KG1 (cell line): ENCODE results near the gene KLRF1.

Experiments used
- DNase-seq: peaks from one replicate; lab custom pipeline; 2025; lab: John Stamatoyannopoulos, UW

The KLRF1 gene, protein sequence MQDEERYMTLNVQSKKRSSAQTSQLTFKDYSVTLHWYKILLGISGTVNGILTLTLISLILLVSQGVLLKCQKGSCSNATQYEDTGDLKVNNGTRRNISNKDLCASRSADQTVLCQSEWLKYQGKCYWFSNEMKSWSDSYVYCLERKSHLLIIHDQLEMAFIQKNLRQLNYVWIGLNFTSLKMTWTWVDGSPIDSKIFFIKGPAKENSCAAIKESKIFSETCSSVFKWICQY

DNA sequence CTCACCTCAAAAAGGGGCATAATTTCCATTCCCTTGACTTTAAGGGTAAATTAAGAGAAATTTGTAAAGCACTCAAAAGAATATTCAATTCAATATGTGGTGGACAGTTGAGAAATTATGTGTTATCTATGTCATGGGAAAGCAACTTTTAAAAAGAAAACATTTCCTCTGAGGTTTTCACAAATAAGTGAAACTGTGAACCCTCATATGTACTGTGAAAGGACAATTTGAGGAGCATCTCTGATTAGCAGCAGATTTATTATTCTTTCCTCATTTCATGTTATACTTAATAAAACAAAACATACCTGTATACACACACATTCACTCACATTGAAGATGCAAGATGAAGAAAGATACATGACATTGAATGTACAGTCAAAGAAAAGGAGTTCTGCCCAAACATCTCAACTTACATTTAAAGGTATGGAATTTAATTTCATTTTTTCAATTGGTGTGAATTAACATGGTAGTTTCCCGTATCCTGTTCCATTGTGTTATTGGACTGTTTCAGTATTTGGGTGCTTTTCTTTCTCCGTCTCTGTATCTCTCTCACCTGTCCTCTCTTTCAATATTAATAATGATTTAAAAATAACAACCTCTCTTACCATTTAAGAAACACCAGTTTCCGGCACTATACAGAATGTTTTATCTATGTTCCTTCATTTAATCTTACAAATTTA lies at the start of gene KLRF1:
KLRF1 (plus strand) TSS at position 273 of the 680 bp plus-strand sequence; CDS start at position 337, 64 bp downstream.
- no peak for DNase-seq

DNA sequence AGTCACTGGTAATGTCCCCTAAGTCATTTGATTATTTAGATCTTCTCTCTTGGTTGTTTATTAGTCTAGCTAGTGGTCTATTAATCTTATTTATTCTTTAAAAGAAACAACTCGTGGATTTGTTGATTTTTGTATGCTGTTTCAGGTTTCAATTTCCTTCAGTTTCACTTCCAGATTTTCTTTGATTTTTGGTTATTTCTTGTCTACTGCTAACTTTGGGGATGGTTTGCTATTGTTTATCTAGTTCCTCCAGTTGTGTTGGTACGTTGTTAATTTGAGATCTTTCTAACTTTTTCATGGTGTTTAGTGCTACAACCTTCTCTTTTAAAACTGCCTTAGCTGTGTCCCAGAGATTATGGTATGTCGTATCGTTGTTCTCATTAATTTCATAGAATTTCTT lies 48.1 kb upstream of the KLRF1 start:
- DNase-seq, result no peak

DNA sequence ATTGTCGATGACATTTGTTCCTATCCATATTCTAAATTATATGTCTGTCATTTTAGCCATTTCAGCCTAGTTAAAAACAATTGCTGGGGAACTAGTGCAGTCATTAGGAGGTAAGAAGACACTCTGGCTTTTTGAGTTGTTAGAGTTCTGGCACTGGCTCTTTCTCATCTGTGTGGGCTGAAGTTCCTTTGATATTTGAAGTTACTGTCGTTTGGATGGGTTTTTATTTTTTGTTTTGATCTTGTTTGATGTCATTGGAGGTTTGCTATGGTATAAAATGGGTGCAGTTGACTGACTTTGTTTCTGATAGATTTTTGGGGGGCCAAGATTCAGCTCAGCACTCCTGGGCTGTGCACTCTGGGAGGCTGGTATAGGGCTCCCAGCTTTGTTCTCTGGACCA lies 45.9 kb upstream of the KLRF1 start:
- DNase-seq, result no peak

DNA sequence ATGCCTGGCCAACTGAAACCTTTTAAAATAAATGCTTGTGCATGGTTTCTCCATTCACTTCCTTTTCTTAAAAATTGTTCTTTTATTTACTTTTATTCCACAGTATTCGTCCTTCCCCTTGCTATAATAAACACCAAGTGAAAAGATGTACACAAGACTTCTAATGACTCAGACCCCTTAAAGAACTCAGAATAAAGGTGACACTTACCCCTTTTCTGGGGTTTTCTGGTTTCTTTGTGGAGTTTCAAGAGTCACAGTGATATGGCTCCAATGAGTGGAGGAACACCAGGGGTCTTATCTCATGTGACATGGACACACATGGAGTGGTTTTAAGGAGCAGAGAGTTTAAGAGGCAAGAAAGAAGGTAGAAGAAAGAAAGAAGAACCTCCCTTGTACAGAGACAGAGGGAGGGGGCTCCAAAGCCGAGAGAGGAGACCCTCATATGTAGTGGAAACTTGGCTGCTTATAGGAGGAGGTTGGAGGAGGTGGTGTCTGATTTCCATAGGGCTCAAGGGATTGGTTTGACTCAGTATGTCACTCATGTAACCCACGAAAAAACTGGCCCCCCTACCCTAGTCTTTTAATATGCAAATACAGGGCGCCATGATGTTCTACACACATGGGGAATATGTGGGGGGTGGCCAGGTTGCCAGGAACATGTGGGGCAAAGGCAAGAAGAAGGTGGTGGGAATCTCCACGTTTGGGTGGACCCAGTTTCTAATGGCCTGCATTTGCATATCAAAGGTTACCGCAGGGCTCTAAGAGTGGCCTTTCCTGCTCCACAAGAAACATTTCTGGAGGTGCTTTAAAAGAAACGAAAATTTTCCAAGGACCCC lies 44.5 kb upstream of the KLRF1 start:
- DNase-seq, result no peak

DNA sequence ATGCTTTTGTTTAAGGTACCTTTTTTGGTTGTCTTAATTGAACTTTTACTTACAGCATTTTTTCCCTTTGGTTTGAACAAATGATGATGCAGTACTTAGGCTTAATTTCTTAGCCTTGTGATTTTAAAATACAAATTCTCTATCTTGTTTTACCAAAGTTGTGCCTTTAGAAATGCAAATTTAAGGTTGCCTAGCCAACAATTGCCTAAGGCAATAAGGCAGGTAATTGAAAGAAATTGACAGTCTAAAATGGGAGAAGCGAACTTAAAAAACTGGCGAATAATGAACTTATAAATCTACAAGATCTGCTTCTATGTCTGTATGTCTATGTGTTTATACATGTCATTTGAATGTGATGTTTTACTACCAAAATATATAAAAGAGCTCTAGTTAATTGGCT lies 43.0 kb upstream of the KLRF1 start:
- no peak for DNase-seq

DNA sequence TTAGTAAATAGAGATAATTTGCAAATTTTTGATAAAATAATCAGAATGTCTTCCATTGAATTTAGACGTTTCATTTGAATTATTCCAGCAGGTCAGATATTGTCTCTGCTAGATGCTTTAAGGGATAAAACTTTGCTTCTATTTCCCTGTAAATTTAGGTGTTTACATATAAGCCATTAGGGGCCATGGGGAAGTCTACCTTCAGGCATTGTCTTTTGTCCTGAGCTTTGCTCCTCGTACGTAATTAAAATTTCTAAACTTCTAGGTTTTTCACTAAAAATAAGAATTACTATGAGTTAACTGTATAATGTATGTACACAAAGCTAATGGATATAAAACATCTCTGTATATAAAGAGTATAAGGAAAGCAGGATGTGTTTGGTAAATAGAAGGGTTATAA lies 42.5 kb upstream of the KLRF1 start:
- DNase-seq, result peak; percentile 79

DNA sequence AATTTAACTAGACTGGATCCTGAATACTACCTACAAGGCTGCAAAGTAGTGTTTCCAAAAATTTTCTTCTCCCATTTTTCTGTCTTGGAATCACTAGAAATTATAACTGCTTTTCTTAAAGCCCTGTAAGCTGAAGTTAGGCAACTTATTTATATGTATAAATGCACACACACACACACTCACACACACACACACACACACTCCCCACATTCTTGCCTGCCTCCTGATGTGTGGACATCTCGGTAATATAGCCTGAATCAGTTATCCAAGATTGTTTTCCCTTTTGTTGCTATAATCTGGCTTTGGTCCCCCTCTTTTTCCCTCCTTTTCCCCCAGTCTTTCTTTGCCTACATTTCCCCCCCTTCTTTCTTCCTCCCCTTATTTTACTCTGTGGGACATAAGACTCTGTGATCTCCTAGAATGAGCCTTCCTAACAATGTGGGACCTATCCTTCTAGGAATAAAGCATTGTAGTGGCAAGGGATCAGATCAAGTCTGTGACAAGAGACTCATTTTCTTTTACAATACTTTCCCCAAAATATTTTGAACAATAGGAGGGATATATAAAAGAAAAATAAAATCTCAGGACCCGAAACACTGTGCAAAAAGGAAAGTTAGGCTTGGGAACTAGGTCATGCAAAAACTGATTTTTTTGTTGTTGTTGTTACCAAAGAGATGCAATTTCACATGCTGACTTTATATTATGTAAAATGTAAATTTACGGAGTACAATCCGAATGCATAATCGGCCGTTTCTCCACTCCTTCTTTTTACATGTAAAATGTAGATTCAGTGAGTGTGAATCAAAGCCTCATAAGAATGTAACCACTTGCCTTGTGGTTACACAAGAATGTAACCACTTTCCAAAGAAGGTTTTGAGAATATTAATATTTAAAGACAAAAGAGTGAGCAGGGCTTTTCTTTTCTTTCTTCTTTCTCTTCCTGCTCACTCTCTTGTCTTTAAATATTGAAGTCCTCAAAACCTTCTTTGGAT lies 40.3 kb upstream of the KLRF1 start:
- peak; percentile 38 for DNase-seq

DNA sequence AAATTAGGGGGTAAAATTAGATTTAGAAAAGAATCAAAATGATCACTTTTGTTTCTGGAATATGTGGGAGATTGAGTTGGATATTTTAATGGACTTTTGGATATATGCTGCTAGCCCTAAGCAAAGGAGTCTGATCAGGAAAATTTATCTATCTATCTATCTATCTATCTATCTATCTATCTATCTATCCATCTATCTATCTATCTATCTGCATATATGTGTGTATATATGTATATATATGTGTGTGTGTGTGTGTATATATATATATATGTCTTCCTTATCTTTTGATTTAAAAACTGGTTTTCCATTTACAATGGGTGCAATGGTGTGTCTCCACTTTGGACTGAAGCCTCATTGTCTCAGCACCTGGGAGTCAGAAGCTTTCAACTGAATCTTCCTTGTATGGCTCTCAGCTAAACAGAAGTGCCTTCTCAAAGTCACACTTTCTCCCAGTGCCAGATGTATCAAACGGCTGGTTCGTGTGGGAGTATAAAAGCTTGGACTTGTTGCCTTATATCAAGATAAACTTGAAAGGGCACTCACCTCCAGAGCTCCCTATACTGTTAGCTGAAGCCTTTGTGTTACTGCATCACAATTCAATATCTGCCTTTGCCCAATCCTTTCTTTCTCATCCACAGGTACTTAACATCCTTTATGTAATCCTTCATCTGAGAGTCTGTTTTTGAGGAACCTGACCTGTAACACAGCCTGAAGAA lies 34.9 kb upstream of the KLRF1 start:
- DNase-seq, result no peak

DNA sequence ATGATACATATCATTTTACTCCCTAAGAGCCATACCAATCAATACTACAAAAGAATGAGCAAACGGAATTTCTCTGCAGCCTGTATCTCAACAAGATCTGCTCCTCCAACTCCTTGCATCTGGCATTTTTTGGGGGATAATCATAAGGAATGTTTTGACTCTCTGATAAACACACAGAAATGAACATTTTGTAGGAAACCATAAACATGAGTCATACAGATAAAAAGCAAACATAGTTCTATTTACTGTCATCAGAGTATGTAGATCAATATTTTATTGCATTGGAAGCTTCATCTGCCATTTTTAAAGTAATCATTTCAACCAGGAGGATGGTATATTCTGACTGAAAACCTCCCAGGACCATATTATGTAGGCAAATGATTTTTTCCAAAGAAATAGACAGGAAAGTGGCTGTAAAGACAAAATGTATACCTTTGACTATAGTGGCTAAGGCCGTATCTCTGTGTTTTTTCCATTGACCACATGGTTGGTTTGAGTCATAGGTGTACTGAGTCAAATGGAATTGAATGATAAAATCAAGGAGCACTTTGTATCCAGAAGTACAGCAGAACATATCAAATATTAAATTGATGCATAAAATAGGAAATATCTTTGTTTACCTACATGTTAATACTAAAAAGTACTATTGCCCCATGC lies 34.2 kb upstream of the KLRF1 start:
- DNase-seq, result no peak

DNA sequence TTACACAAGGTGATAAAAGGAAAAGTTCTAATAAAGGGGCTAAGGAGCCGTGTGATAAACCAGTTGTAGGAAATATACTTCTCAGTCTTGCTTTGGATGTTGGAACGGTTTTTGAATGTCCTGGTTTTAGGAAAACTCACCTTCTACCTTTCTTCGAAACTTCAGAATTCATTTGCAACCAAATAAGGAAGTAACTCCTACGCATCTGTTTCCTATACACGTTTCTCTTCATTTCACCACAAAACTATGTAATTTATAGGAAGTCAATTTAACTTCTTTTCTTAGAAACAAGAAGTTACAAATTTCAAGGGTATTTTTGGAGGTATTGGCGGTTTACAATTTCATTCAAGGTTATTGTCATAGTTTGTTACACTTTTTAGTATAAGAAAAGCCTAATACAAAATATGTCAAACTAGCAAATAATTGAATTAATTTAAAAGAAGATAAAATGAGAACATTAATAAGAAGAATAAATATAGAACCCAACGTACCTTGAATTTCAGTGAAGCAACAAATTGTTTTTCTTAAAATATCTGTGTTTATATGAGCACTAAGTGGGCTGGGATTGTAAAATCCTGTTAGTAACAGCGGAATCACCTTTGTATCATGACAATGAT lies 33.4 kb upstream of the KLRF1 start:
- DNase-seq, result peak; percentile 55

DNA sequence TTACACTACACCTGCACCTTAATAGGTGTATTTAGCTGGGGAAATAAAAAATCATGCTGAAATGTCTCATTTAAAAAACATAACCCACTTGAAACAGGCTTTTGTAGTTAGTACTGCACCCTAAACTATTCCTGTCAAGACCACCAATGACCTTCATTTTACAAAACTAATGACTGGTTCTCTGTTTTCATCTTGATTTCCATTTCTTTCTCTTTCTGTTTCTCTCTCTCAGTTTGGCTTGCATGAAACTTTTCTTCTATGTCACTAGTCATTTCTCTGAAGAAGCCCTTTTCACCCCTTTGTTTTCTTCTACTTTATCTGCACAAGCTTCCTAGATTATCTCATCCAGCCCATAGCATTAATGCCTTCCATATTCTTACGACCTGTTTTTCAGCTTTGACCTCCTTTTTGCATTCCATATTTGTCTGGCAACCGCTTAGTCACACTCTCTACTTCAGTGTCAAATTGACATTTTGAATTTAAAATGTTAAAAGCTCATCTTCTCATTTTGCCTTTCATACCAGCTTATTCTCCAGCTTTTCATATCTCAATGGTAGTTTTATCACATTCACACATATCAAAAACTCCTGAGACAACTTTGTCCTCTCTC lies 32.7 kb upstream of the KLRF1 start:
- DNase-seq, result peak; percentile 33

DNA sequence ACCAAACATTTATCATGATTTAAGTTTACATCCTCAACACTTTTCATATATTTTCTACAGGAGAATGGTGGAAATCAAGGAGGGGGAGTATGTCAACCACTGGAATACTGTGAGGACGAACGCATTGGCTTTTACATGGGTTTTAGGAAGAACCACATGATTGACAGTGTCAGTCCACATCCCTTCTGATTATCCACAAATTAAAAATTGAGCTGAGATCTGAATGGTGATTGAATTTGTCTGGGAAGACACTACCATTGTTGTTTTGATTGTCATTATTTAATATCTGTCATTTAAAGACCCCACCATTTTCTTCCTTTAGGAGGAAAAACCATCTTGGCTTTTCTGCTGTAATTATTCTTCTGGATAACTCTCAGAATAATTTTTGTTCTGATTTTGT lies 31.3 kb upstream of the KLRF1 start:
- DNase-seq, result no peak

DNA sequence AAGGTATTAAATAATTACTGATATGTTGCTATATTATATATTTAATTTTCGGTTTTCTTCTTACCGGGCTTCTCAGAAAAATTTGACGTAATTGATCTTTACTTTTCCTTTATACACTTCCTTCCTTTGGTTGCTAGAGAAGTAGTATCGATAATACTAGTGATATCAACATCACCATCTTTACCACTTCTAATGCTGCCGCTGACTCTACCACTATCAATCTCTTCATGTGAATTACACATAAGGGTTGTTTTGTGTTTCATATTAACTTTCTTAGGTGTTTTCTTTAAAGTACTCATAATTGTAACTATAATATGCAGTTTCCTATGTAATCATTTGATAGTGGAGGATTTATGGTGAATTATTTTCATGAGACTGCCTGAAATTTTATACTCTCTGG lies 30.9 kb upstream of the KLRF1 start:
- DNase-seq, result no peak

DNA sequence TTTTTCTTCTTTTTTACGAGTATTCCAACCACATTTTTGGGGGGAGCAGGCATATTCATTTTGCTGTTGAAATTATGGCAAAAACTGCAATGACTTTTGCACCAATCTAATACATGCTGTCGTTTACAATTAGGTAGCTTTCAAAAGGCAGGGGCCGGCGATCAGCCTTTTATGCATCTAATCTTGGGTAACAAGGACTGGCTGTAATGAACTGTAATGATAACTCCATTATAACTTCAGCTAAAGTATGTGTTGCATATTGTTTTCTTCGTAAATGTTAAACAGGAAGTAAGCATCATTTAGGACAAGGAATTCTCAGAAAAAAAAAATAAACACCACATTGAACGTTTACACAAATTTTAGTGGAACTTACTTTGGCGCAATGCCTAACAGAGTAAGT lies 30.3 kb upstream of the KLRF1 start:
- no peak for DNase-seq

DNA sequence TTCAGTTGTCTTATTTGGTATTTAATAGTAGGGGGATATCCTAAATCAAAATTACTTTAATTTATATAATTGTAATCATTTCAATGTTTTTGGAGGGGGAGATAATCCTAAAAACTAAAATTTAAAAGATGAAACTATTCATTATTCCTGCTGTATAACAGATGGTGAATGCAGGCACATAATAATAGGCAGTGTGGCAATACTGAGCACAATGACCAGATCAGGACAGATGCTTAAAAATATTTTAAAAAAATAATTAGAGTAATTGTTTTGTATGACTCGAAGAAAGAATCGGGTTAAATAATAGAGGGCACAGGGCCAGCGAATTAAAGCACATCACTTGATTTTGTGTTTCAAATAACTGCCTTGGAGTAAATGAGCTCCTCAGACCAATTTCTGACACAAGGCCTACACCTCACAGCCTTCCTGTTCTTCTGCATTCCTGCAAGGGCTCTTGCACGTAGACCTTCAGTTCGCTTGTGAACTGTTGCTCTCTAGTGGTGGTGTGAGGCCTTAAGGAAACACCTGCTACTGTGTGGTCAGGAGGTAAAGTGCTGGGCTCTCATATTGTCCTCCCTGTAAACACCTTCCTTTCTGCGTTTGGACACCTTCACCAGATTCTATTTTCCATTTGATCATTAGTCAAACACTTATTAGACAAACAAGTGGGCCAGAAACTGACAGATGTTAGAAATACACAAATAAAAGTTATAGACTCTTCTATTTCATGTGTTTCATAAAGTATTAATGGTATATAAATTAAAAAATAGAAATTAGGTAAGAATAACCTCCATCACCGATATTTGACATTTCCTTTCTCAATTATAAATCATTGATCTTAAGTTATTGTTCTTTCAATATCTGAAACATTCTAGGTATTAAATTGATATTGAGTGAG lies 29.3 kb upstream of the KLRF1 start:
- DNase-seq, result peak; percentile 71

DNA sequence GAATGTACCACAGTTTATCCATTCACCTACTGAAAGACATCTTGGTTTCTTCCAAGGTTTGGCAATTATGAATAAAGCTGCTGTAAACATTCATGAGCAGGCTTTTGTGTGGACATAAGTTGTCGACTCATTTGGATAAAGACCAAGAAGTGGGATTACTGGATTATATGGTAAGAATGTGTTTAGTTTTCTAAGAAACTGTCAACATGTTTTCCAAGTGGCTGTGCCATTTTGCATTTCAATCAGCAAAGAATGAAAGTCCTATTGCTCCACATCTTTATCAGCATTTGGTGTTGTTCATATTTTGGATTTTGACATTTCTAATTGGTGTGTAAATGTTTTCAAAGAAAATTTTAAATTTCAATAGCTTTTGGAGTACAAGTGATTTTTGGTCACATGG lies 27.3 kb upstream of the KLRF1 start:
- DNase-seq, result no peak

DNA sequence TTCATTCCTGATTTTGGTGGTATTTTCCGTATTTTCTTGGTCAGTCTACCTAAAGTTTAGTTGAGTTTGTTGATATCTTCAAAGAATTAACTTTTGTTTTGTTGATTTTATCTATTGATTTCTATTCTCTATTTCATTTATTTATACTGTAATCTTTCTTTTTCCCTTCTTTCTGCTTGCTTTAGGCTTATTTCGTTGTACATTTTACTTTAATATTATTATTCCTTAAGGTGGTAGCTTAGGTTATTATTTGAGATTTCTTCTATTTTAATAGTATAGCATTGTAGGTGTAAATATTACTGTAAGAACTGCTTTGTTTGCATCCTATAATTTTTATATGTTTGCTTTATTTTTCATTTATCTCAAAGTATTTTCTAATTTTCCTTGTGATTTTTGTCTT lies 21.4 kb upstream of the KLRF1 start:
- DNase-seq, result no peak

DNA sequence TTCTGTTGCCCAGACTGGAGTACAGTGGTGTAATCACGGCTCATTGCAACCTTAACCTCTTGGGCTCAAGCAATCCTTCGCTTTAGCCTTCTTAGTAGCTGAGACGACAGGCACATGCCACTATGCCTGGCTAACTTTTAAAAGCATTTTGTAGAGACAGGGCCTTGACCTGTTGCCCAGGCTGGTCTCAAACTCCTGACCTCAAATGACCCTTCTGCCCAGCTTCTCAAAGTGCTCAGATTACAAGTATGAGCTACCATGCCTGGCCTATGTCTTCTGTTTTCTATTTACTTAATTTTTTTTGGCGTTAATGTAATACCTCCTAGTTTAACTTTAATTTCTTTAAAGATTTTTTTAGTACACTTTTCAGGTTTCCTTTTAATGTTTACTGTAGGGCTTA lies 20.6 kb upstream of the KLRF1 start:
- no peak for DNase-seq

DNA sequence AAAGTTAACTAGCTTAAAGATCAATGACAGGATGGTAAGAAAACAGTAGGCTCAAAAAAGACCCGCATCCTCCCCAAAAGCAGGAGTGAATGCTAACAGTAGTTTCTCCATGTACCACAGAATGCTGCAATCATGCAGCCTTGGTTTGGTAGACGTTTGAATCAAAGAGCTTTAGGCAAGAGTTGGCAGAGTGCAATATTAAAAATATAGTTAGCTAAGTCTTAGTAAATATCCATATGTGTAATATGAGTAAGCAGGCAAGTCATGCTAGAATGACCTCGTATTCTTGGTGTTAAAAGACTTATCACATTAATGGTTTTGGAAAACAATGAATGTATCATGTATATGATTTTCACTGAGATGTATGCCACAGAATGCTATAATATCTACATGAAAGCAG lies 18.8 kb upstream of the KLRF1 start:
- DNase-seq, result no peak
